Cardiac ventricle fibroblast (primary cell): ENCODE data around the gene UPK3A. TPM values are rescaled to one million over a fixed set of nuclear protein-coding genes. Genes with fewer than 3 reads are reported as not detected.

ENCODE experiments used
- total RNA-seq: library from RNA; depleted of rRNA; stranded (reverse); fragments of >200 nt; gene quantifications from 2 replicates; pipeline ENCODE4 v1.2.3, GENCODE V29; 2015

The UPK3A gene
- not detected in 2 replicates for total RNA-seq

GRCh38 chr22:45284705-45285262, at the start of gene UPK3A:
Gene UPK3A (plus strand): TSS chr22:45284949. CDS start chr22:45285014, 65 bp downstream.

GRCh38 chr22:45240810-45241631, 43.7 kb upstream of the UPK3A start, which contains the start of gene KIAA0930:
Gene KIAA0930 (minus strand): TSS chr22:45240894. CDS start chr22:45240703, 191 bp downstream.

GRCh38 chr22:45309422-45310227, 24.9 kb downstream of the UPK3A start, which contains the start of gene FAM118A:
Gene FAM118A (plus strand): TSS chr22:45309934. CDS start chr22:45322380, 12,446 bp downstream.

Other genes starting within 250 kb of the UPK3A start
- gene NUP50, start 121.0 kb upstream of the UPK3A start, total RNA-seq, result 24.8 and 46.0 TPM in 2 replicates
- gene KIAA0930, start 44.1 kb upstream of the UPK3A start, total RNA-seq, result 25.5 and 26.4 TPM in 2 replicates
- 7.5 and 15.7 TPM in 2 replicates for gene FAM118A, start 25.0 kb downstream of the UPK3A start, total RNA-seq
- gene SMC1B, start 128.7 kb downstream of the UPK3A start, total RNA-seq, result not detected in 2 replicates
- gene RIBC2, start 128.7 kb downstream of the UPK3A start, total RNA-seq, result 0.25 and 0.59 TPM in 2 replicates
- gene FBLN1, start 217.9 kb downstream of the UPK3A start, total RNA-seq, result 230 and 255 TPM in 2 replicates